Lung (tissue), 16 donors: ENCODE results near the gene PSMB10. TPM values are rescaled to one million over a fixed set of nuclear protein-coding genes. Genes with fewer than 3 reads are reported as not detected.

Experiments
- ATAC-seq: fragments of 200-7000 bp; cut with Tn5 transposase; one replicate; pipeline ENCODE4 v1.9.1; 2020; ENCODE audit warnings: moderate number of reproducible peaks; ENCODE audit not compliant: insufficient read depth, low FRiP score
- DNase-seq, 3 donors: peaks; one replicate each; pipeline ENCODE4 v3.0.0-alpha.2; 2013 to 2017
- H3K27ac ChIP-seq, 2 donors: one replicate each; pipeline ENCODE4 v1.5.1; 2013; ENCODE audit warnings: mild to moderate bottlenecking in 2 of 2, moderate library complexity in 2 of 2, control low read depth in 1 of 2, inconsistent platforms in 1 of 2, low read depth in 1 of 2, low read length in 1 of 2
- H3K27me3 ChIP-seq, 3 donors: one replicate each; pipeline ENCODE4 v1.5.1; 2013; ENCODE audit warnings: low read length in 2 of 3; ENCODE audit not compliant: control insufficient read depth in 3 of 3, insufficient read depth in 3 of 3
- H3K36me3 ChIP-seq, 4 donors: one replicate each; pipeline ENCODE4 v1.5.1; 2013; ENCODE audit warnings: low read length in 4 of 4, mild to moderate bottlenecking in 1 of 4, moderate library complexity in 1 of 4; ENCODE audit not compliant: control insufficient read depth in 4 of 4, insufficient read depth in 4 of 4
- H3K4me1 ChIP-seq, 5 donors: one replicate each; pipeline ENCODE4 v1.5.1; 2013; ENCODE audit warnings: low read length in 5 of 5, mild to moderate bottlenecking in 2 of 5, moderate library complexity in 1 of 5; ENCODE audit not compliant: control insufficient read depth in 5 of 5, insufficient read depth in 5 of 5
- H3K4me3 ChIP-seq: one replicate; pipeline ENCODE4 v1.5.1; 2013; ENCODE audit warnings: mild to moderate bottlenecking, control low read depth, moderate library complexity
- H3K9ac ChIP-seq, 2 donors: one replicate each; pipeline ENCODE4 v1.5.1; 2013; ENCODE audit warnings: low read length in 2 of 2, control low read depth in 1 of 2; ENCODE audit not compliant: insufficient read depth in 1 of 2
- H3K9me3 ChIP-seq, 4 donors: one replicate each; pipeline ENCODE4 v1.5.1; 2013; ENCODE audit warnings: low read length in 3 of 4, mild to moderate bottlenecking in 1 of 4, moderate library complexity in 1 of 4; ENCODE audit not compliant: control insufficient read depth in 4 of 4, insufficient read depth in 3 of 4
- CTCF ChIP-seq: IDR thresholded peaks from 2 replicates; pipeline ENCODE4 v1.5.1; 2012; ENCODE audit warnings: mild to moderate bottlenecking; ENCODE audit errors: control extremely low read depth, extremely low read depth
- WGBS, 2 donors: extraction: QIAGEN DNeasy Blood & Tissue Kit; methylation state at CpG; one replicate each; pipeline ENCODE4 v1.1.7; 2013; 5-methylcytosine and 5-hydroxymethylcytosine counted together
- long read RNA-seq, 5 donors: transcript quantifications; one replicate each; lab custom pipeline, GENCODE V29; 2026
- polyA plus RNA-seq, 2 donors: library from polyadenylated mRNA; stranded (reverse); fragments of 200-250 nt; gene quantifications; one replicate each; pipeline ENCODE4 v1.2.1, GENCODE V29; 2013
- total RNA-seq, 2 donors: library from RNA; depleted of rRNA in 1 of 2; stranded (reverse); fragments of >200 nt in 1 of 2; gene quantifications; one replicate each; pipeline ENCODE4 v1.2.1, GENCODE V29; 2014 to 2021
- donor health status: control.
- donor health status: control.
- donor health status: Bipolar disorder and iron deficiency.
- donor health status: healthy.
- donor health status: DM: yes; HTN: yes; CAD: no.

Gene PSMB10
- total RNA-seq (10 to 100 TPM; 36.6 to 94.9 TPM), polyA plus RNA-seq (100 to 1,000 TPM; 129 to 186 TPM)
- long read RNA-seq, donor 1, transcript PSMB10-201 (8 exons, 1,218 nt) = minor isoform, 10 of 27 reads
- long read RNA-seq, donor 1, transcript PSMB10-203 (4 exons, 591 nt) = major isoform, 11 of 27 reads
- long read RNA-seq, donor 1, partial matches to known transcripts = 6 of 27 reads
- long read RNA-seq, donor 1, other reads (novel, unspliced or antisense) = 0 of 27 reads
- long read RNA-seq, donor 2, transcript PSMB10-201 (8 exons, 1,218 nt) = major isoform, 8 of 12 reads
- long read RNA-seq, donor 2, partial matches to known transcripts = 0 of 12 reads
- long read RNA-seq, donor 2, other reads (novel, unspliced or antisense) = 0 of 12 reads
- long read RNA-seq, donor 3, transcript PSMB10-201 (8 exons, 1,218 nt) = major isoform, 6 of 12 reads
- long read RNA-seq, donor 3, transcript PSMB10-203 (4 exons, 591 nt) = major isoform, 6 of 12 reads
- long read RNA-seq, donor 3, partial matches to known transcripts = 0 of 12 reads
- long read RNA-seq, donor 3, other reads (novel, unspliced or antisense) = 0 of 12 reads
- long read RNA-seq, donor 4, transcript PSMB10-203 (4 exons, 591 nt) = major isoform, 9 of 15 reads
- long read RNA-seq, donor 4, transcript PSMB10-201 (8 exons, 1,218 nt) = minor isoform, 5 of 15 reads
- long read RNA-seq, donor 4, partial matches to known transcripts = 0 of 15 reads
- long read RNA-seq, donor 4, other reads (novel, unspliced or antisense) = 0 of 15 reads
- long read RNA-seq, donor 5, transcript PSMB10-201 (8 exons, 1,218 nt) = minor isoform, 10 of 21 reads
- long read RNA-seq, donor 5, transcript PSMB10-203 (4 exons, 591 nt) = major isoform, 11 of 21 reads
- long read RNA-seq, donor 5, partial matches to known transcripts = 0 of 21 reads
- long read RNA-seq, donor 5, other reads (novel, unspliced or antisense) = 0 of 21 reads

- H3K27ac ChIP-seq = peak within 1 kb of the TSS; percentile 94
- DNase-seq (peak in 2 of 3 donors; percentile 59 to 73), ATAC-seq (peak; percentile 44)
- TF ChIP-seq CTCF = no peak
- no peaks in the 10 kb centered on the region for H3K9me3 ChIP-seq
- no peaks in the 10 kb centered on the region for H3K27me3 ChIP-seq
- peaks cover 0 to 32% (median 10%) of the 10 kb centered on the region in 4 donors for H3K36me3 ChIP-seq
- 0% methylated on average over 52 to 54 of the region's 54 CpGs for WGBS, 2 donors
- peak within 1 kb of the TSS; percentile 77 to 83 for H3K9ac ChIP-seq
- peak within 1 kb of the TSS; percentile 89 for H3K4me3 ChIP-seq
- peaks cover 0 to 23% (median 5%) of the 10 kb centered on the region in 5 donors for H3K4me1 ChIP-seq
These were observed at the start of gene PSMB10 for GRCh38 chr16:67936124-67936879. TSS of gene PSMB10 (minus strand) at chr16:67936850. CDS start at chr16:67936749, 101 bp downstream.

- peaks cover 0 to 5% (median 0%) of the 10 kb centered on the region in 5 donors for H3K4me1 ChIP-seq
- no peaks in the 10 kb centered on the region for H3K36me3 ChIP-seq
- H3K27me3 ChIP-seq = no peaks in the 10 kb centered on the region
- ATAC-seq (no peak), DNase-seq (no peak)
- no peak for TF ChIP-seq CTCF
- H3K27ac ChIP-seq = no peak overlapping the region
- no peak overlapping the region for H3K9ac ChIP-seq
- no peaks in the 10 kb centered on the region for H3K9me3 ChIP-seq
- WGBS, 2 donors = 96% methylated on average over 47 to 49 of the region's 49 CpGs
- H3K4me3 ChIP-seq = no peak overlapping the region
These were observed 45.5 kb upstream of the PSMB10 start for GRCh38 chr16:67982011-67982696.

DNA sequence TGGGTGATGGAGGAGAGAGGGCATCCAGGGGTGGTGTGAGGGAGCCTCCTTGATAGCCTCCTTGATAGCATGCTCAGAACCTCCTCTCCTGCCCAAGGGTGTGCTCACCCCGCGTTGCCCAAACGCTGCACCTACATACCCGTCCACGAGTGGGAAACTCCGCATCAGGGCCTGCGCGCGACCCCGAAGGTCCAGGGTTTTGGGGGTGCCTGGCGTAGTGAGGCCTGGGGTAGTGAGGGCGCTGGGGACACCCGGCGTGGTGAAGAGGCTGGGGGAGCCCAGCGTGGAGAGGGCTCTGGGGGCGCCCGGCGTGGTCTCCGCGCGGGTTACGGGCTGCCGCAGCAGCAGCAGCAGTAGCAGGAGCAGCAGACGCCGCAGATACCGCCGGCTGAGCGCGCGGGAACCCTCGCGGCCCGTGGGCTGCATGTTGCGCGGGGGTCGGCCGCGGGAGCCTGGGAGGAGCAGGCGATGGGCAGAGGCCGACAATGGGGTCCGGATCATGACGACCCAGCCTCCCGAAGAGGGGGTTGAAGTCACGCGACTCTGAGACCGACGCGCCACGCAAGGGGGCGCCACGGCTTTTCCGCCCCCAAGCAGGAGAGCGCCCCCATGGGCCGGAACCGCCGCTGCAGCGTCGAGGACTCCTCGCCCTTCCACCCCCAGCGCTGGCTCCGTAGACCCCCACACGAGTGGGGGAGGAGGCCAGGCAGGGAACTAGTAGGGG, 43.5 kb upstream of the PSMB10 start, which contains the start of gene DPEP3:
DPEP3 (minus strand) TSS at position 545 of the 724 bp plus-strand sequence; CDS start at position 426, 119 bp downstream.
- no peak within 1 kb of the TSS for H3K27ac ChIP-seq
- ATAC-seq = no peak
- H3K27me3 ChIP-seq = no peaks in the 10 kb centered on the region
- no peak within 1 kb of the TSS for H3K4me3 ChIP-seq
- no peaks in the 10 kb centered on the region for H3K9me3 ChIP-seq
- no peak within 1 kb of the TSS for H3K9ac ChIP-seq
- H3K36me3 ChIP-seq = no peaks in the 10 kb centered on the region
- no peak for TF ChIP-seq CTCF
- DNase-seq = no peak
- peaks cover 0 to 4% (median 0%) of the 10 kb centered on the region in 5 donors for H3K4me1 ChIP-seq
- 66 to 70% methylated on average over 59 to 62 of the region's 62 CpGs for WGBS, 2 donors
